ENCODE measurements around the gene CD72. TPM values are rescaled to one million over a fixed set of nuclear protein-coding genes. Genes with fewer than 3 reads are reported as not detected.

CD72 gene
- total RNA-seq, 1 experiment from 2014 or later = 1.2 TPM

DNA sequence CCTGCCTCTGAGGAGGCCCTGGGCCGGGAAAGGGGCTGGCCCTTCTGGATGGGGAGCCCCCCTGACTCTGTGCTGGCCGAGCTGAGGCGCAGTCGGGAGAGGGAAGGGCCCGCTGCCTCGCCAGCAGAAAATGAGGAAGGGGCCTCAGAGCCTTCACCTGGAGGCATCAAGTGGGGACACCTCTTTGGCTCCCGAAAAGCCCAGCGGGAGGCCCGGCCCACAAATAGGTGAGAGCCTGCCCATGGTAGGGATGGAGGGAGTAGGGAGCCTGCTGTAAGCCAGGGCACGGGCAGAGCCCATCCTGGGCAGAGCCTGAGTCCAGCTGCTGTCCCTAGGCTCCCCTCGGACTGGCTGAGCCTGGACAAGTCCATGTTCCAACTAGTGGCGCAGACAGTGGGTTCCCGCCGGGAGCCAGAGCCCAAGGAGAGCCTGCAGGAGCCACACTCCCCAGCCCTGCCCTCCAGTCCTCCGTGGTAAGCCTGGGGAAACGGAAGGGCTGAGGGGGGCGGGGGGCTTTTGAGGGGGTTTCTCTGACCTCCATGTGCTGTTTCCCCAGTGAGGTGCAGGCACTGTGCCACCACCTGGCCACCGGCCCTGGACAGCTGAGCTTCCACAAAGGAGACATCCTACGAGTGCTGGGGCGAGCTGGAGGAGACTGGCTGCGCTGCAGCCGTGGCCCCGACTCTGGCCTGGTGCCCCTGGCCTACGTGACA, 57.4 kb downstream of the CD72 start:
- DNase-seq (ENCODE audit: low spot score) = no peak

Other genes starting within 250 kb of the CD72 start
- gene RUSC2, start 128.3 kb downstream of the CD72 start, total RNA-seq (2014; rRNA removed; shearing (Covaris generic)) = 6.2 and 8.7 TPM in 2 replicates
- gene TESK1, start 13.2 kb downstream of the CD72 start, total RNA-seq (2014; rRNA removed; shearing (Covaris generic)) = 5.4 and 8.0 TPM in 2 replicates
- not detected in 2 replicates for gene SIT1, start 32.5 kb upstream of the CD72 start, total RNA-seq (2014; rRNA removed; shearing (Covaris generic))
- 4,639 and 15,849 TPM in 2 replicates for gene RMRP, start 39.6 kb upstream of the CD72 start, total RNA-seq (2014; rRNA removed; shearing (Covaris generic))
- 6.3 and 7.9 TPM in 2 replicates for gene CCDC107, start 39.9 kb upstream of the CD72 start, total RNA-seq (2014; rRNA removed; shearing (Covaris generic))
- gene ARHGEF39, start 46.8 kb upstream of the CD72 start, total RNA-seq (2014; rRNA removed; shearing (Covaris generic)) = 16.9 and 44.9 TPM in 2 replicates
- 1.3 and 2.1 TPM in 2 replicates for gene CA9, start 55.5 kb upstream of the CD72 start, total RNA-seq (2014; rRNA removed; shearing (Covaris generic))
- gene TPM2, start 71.5 kb upstream of the CD72 start, total RNA-seq (2014; rRNA removed; shearing (Covaris generic)) = 2.7 and 3.9 TPM in 2 replicates
- gene TLN1, start 113.8 kb upstream of the CD72 start, total RNA-seq (2014; rRNA removed; shearing (Covaris generic)) = 71.2 and 95.8 TPM in 2 replicates
- gene CREB3, start 114.3 kb upstream of the CD72 start, total RNA-seq (2014; rRNA removed; shearing (Covaris generic)) = 115 and 121 TPM in 2 replicates
- 16.9 and 21.5 TPM in 2 replicates for gene GBA2, start 130.8 kb upstream of the CD72 start, total RNA-seq (2014; rRNA removed; shearing (Covaris generic))
- gene RGP1, start 130.9 kb upstream of the CD72 start, total RNA-seq (2014; rRNA removed; shearing (Covaris generic)) = 16.4 and 18.6 TPM in 2 replicates
- not detected in 2 replicates for gene MSMP, start 135.9 kb upstream of the CD72 start, total RNA-seq (2014; rRNA removed; shearing (Covaris generic))
- gene NPR2, start 173.2 kb upstream of the CD72 start, total RNA-seq (2014; rRNA removed; shearing (Covaris generic)) = 0.25 and 2.9 TPM in 2 replicates
- 0.99 TPM in 2 replicates for gene SPAG8, start 193.8 kb upstream of the CD72 start, total RNA-seq (2014; rRNA removed; shearing (Covaris generic))
- gene HINT2, start 196.6 kb upstream of the CD72 start, total RNA-seq (2014; rRNA removed; shearing (Covaris generic)) = 88.2 and 95.4 TPM in 2 replicates
- not detected in 2 replicates for gene FAM221B, start 210.3 kb upstream of the CD72 start, total RNA-seq (2014; rRNA removed; shearing (Covaris generic))
- gene TMEM8B, start 210.8 kb upstream of the CD72 start, total RNA-seq (2014; rRNA removed; shearing (Covaris generic)) = 2.1 and 4.2 TPM in 2 replicates

All from H4 (cell line).